IPS-18a (cell line): ENCODE data around the gene CCL14.
"Not testable (repeated sequence)": the region's sequence is repeated elsewhere in the genome, so short reads cannot be mapped to it uniquely, and the experiment has no call there.

Experiments used
- H3K27ac ChIP-seq: one replicate; pipeline ENCODE4 v1.5.1; 2013; ENCODE audit warnings: low read length
- H3K27me3 ChIP-seq: one replicate; pipeline ENCODE4 v1.6.1; 2013; ENCODE audit warnings: mild to moderate bottlenecking, low read length; ENCODE audit not compliant: control insufficient read depth, insufficient read depth
- H3K36me3 ChIP-seq: one replicate; pipeline ENCODE4 v1.6.1; 2013; ENCODE audit warnings: low read depth, low read length; ENCODE audit not compliant: control insufficient read depth
- H3K4me1 ChIP-seq: one replicate; pipeline ENCODE4 v1.6.1; 2013; ENCODE audit warnings: low read depth, low read length; ENCODE audit not compliant: control insufficient read depth
- H3K4me3 ChIP-seq: one replicate; pipeline ENCODE4 v1.5.1; 2013; ENCODE audit warnings: low read length
- H3K9ac ChIP-seq: one replicate; pipeline ENCODE4 v1.6.1; 2013; ENCODE audit warnings: mild to moderate bottlenecking, low read length, moderate library complexity
- H3K9me3 ChIP-seq: one replicate; pipeline ENCODE4 v1.6.1; 2013; ENCODE audit warnings: low read depth, low read length; ENCODE audit not compliant: control insufficient read depth

The CCL14 gene

GRCh38 chr17:35986643-35987042, at the start of gene CCL14:
Gene CCL14, minus strand, starts transcription at chr17:35986729. Its CDS starts 80 bp downstream, at chr17:35986649.
- Histone ChIP-seq H3K36me3 (no peaks in the 10 kb centered on the region), H3K27me3 (no peaks in the 10 kb centered on the region), H3K9ac (no peak within 1 kb of the TSS), H3K4me3 (no peak within 1 kb of the TSS), H3K27ac (no peak within 1 kb of the TSS), H3K9me3 (no peaks in the 10 kb centered on the region), H3K4me1 (no peaks in the 10 kb centered on the region)

DNA sequence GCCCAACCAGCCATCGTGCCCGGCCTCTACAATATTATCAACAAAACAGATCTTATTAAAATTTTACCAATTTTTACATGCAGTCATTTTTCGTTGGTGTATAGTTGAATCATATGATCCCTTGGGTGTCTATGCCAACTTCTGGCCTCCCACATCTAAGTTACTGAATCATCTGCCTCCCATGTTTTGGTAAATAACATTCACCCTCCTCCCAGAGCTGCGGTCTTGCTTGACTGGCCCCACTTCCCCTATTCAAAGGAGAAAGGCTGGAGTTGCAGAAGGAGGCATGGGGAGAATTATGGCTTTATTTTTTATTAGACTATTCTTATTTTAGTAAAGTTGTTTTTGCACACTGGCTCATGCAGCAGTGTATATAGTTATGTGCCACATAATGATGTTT, 49.7 kb upstream of the CCL14 start:
- Histone ChIP-seq H3K27me3 (no peaks in the 10 kb centered on the region), H3K4me1 (no peaks in the 10 kb centered on the region), H3K36me3 (no peaks in the 10 kb centered on the region), H3K9ac (no peak overlapping the region), H3K9me3 (no peaks in the 10 kb centered on the region), H3K4me3 (no peak overlapping the region), H3K27ac (no peak overlapping the region)

GRCh38 chr17:36034127-36034526, 47.6 kb upstream of the CCL14 start:
- Histone ChIP-seq H3K4me3 (no peak overlapping the region), H3K4me1 (no peaks in the 10 kb centered on the region), H3K27ac (no peak overlapping the region), H3K9me3 (no peaks in the 10 kb centered on the region), H3K9ac (no peak overlapping the region), H3K27me3 (no peaks in the 10 kb centered on the region), H3K36me3 (no peaks in the 10 kb centered on the region)

DNA sequence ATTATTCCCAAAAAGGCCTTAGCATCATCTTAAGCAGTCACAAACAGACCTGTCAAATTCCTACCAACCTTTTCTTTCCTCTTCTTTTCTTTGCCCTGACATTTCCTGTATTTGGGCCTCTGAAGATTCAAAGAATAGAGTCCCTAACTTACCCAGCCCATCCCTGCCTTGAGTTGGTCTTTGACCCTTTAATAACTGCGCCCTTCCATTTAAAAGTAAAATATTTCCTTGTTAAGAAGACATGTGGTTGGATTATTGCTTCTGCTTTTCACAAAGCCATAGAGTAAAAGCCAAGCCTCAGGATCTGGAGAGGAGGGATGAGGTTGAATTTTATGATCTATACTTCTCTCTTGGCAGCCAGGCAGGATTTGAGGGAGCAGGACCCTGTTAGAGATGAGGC, 44.4 kb upstream of the CCL14 start:
- no peaks in the 10 kb centered on the region for H3K27me3 ChIP-seq
- no peaks in the 10 kb centered on the region for H3K4me1 ChIP-seq
- no peak overlapping the region for H3K27ac ChIP-seq
- H3K4me3 ChIP-seq = no peak overlapping the region
- no peaks in the 10 kb centered on the region for H3K9me3 ChIP-seq
- no peak overlapping the region for H3K9ac ChIP-seq
- no peaks in the 10 kb centered on the region for H3K36me3 ChIP-seq

DNA sequence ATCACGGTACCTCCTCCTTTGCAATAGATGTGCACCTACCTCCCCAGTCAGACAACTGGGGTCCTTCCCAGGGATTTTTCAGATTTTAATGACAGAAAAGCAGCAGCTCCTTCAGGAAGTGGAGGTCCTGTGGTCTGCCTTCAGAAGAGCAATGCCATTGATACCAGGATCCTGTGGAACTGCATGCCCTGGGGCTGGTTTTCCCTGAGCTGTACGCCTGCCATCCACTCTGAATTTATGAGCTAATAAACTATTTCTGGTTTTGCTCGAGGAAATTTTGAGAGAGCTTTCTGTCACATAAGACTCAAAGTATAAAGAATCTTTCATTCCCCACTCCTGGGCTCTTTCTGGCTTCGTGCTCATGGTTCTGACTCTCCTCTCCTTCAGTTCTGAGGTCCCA, 41.2 kb upstream of the CCL14 start:
- no peaks in the 10 kb centered on the region for H3K27me3 ChIP-seq
- H3K27ac ChIP-seq = no peak overlapping the region
- no peak overlapping the region for H3K9ac ChIP-seq
- no peaks in the 10 kb centered on the region for H3K4me1 ChIP-seq
- H3K9me3 ChIP-seq = no peaks in the 10 kb centered on the region
- no peaks in the 10 kb centered on the region for H3K36me3 ChIP-seq
- no peak overlapping the region for H3K4me3 ChIP-seq

DNA sequence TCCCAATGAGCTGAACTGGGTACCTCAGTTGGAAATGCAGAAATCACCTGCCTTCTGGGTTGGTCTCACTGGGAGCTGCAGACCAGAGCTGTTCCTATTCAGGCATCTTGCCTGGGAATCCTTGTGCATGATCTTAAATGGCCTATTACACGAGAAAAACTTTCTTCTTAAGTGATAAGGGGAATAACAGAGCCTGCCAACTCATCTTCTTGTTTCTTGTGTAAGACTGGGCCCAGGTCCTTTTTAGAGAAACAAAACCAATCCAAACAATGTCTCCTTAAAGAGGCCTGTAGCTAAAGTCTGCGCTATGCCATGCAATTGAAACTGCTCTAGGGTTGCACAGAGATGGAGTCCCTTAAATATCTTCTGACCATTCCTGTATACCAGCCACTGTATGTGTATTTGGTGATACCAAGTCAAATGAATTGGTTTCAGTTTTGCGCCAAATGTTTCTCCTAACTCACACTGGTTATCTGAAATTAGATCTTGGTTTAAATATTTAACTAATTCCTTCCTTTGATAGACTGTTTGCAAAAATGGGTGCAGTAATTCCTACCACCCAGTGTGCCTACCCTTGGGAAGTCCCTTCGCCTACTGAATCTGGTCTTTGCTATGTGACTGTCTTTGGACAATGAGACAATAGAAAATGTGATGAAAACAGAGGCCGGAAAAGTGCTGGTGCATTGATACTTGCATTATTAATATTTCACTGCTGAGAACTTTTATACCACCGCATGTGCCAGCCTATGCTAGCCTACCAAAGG, 37.8 kb upstream of the CCL14 start:
- H3K27ac ChIP-seq = no peak overlapping the region
- no peaks in the 10 kb centered on the region for H3K9me3 ChIP-seq
- no peaks in the 10 kb centered on the region for H3K4me1 ChIP-seq
- H3K36me3 ChIP-seq = no peaks in the 10 kb centered on the region
- no peaks in the 10 kb centered on the region for H3K27me3 ChIP-seq
- H3K4me3 ChIP-seq = no peak overlapping the region
- no peak overlapping the region for H3K9ac ChIP-seq

DNA sequence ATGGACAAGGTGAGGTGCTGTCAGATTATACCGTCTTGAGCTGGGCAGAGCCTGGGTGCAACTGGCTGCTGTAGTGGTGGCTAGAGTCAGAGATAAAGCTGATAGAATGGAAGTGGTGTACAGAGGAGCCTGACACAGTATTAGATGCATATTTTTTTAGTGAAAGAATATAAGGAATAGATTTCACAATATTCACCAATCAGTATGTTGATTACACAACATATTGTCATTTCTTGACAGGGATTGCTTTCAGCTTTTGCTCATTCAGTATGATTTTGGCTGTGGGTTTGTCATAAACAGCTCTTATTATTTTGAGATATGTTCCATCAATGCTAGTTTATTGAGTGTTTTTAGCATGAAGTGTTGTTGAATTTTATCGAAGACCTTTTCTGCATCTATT, 32.9 kb upstream of the CCL14 start:
- no peak overlapping the region for H3K27ac ChIP-seq
- no peaks in the 10 kb centered on the region for H3K36me3 ChIP-seq
- H3K9me3 ChIP-seq = no peaks in the 10 kb centered on the region
- H3K4me1 ChIP-seq = no peaks in the 10 kb centered on the region
- no peak overlapping the region for H3K4me3 ChIP-seq
- H3K27me3 ChIP-seq = no peaks in the 10 kb centered on the region
- H3K9ac ChIP-seq = no peak overlapping the region

DNA sequence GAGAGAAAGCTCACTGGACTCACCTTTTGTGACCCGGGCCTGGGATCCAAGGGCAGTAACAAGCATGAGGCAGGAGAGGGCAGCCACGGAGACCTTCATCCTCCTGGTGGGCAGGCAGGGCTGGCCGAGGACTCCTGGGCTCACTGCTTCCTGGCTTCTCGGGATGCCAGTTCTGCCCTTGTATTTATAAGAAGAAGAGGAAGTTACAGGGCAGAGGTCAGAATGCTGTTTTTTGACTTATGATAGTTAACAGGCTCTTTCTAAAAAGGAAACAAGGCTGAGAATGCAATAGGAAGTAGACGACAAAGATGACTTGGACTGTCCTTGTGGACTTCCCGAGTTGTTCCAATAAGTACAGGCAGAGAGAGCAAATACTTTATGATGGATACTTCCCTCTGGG, 31.3 kb upstream of the CCL14 start, which contains the start of gene CCL23:
TSS of gene CCL23 (minus strand) at position 174 of the 400 bp plus-strand sequence. CDS start at position 99, 75 bp downstream.
- Histone ChIP-seq H3K9ac (no peak within 1 kb of the TSS), H3K9me3 (no peaks in the 10 kb centered on the region), H3K27ac (no peak within 1 kb of the TSS), H3K4me3 (no peak within 1 kb of the TSS), H3K36me3 (no peaks in the 10 kb centered on the region), H3K4me1 (no peaks in the 10 kb centered on the region), H3K27me3 (no peaks in the 10 kb centered on the region)

GRCh38 chr17:36016555-36016954, 30.0 kb upstream of the CCL14 start:
- H3K27ac ChIP-seq = no peak overlapping the region
- H3K9ac ChIP-seq = no peak overlapping the region
- H3K27me3 ChIP-seq = no peaks in the 10 kb centered on the region
- no peaks in the 10 kb centered on the region for H3K9me3 ChIP-seq
- no peaks in the 10 kb centered on the region for H3K4me1 ChIP-seq
- no peaks in the 10 kb centered on the region for H3K36me3 ChIP-seq
- H3K4me3 ChIP-seq = no peak overlapping the region

DNA sequence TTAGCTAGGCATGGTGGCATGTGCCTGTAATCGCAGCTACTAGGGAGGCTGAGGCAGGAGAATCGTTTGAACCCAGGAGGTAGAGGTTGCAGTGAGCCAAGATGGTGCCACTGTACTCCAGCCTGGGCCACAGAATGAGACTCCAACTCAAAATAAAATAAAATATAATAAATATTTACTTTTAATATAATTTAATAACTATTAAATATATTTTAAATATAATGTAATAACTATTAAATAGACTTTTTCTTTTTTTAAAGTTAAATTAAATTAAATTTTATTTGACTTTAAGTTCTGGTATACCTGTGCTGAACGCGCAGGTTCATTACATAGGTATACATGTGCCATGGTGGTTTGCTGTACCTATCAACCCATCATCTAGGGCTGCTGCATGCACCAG, 29.4 kb upstream of the CCL14 start:
- not testable (repeated sequence) for H3K9ac ChIP-seq, H3K36me3 ChIP-seq, H3K9me3 ChIP-seq, H3K27ac ChIP-seq, H3K4me3 ChIP-seq, H3K4me1 ChIP-seq, H3K27me3 ChIP-seq

- H3K4me3 ChIP-seq = no peak overlapping the region
- H3K27ac ChIP-seq = no peak overlapping the region
- H3K9me3 ChIP-seq = no peaks in the 10 kb centered on the region
- no peaks in the 10 kb centered on the region for H3K27me3 ChIP-seq
- H3K36me3 ChIP-seq = no peaks in the 10 kb centered on the region
- H3K9ac ChIP-seq = no peak overlapping the region
- H3K4me1 ChIP-seq = no peaks in the 10 kb centered on the region
Observed at GRCh38 chr17:36014946-36015345, 28.4 kb upstream of the CCL14 start.

DNA sequence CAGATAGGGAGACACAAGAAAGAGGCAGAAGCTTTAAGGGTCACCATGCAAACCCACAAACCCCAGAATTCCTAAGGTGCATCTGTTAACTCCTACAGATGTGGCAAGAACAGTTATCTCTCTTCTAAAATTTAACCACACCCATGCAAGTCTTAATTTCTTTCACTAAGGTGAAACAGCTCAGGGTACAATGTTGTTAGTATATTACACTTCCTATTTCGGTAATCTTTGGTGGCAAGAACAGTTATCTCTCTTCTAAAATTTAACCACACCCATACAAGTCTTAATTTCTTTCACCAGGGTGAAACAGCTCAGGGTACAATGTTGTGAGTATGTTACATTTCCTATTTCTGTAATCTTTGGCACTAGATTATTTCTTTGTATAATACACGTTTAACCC, 24.7 kb upstream of the CCL14 start:
- Histone ChIP-seq H3K36me3 (no peaks in the 10 kb centered on the region), H3K9me3 (no peaks in the 10 kb centered on the region), H3K9ac (no peak overlapping the region), H3K27me3 (no peaks in the 10 kb centered on the region), H3K4me3 (no peak overlapping the region), H3K4me1 (no peaks in the 10 kb centered on the region), H3K27ac (no peak overlapping the region)
